Gastroesophageal sphincter (tissue), 4 donors: Measurements from ENCODE around the gene TMPRSS15. TPM values are rescaled to one million over a fixed set of nuclear protein-coding genes. Genes with fewer than 3 reads are reported as not detected.

ENCODE experiments used
- ATAC-seq: fragments of 150-250 bp; one replicate; pipeline ENCODE4 v1.9.1; 2016; ENCODE audit warnings: mild to moderate bottlenecking, moderate library complexity
- H3K27ac ChIP-seq, 4 donors: fragments of 200-600 bp; sonication (generic) in 3 of 4; 1 replicate in 3 of 4; 2 replicates in 1 of 4; pipeline ENCODE4 v1.5.1; 2016 to 2019
- H3K27me3 ChIP-seq: fragments of 200-600 bp; sonication (generic); one replicate; pipeline ENCODE4 v1.5.1; 2019
- H3K36me3 ChIP-seq, 2 donors: fragments of 200-600 bp; sonication (generic); one replicate each; pipeline ENCODE4 v1.5.1; 2019; ENCODE audit warnings: control low read depth in 1 of 2
- H3K4me1 ChIP-seq, 3 donors: fragments of 200-600 bp; sonication (generic); 1 replicate in 2 of 3; 2 replicates in 1 of 3; pipeline ENCODE4 v1.5.1; 2016 to 2019; ENCODE audit warnings: control low read depth in 2 of 3
- H3K4me3 ChIP-seq, 2 donors: fragments of 200-600 bp; sonication (generic); one replicate each; pipeline ENCODE4 v1.5.1; 2019; ENCODE audit warnings: mild to moderate bottlenecking in 1 of 2, moderate library complexity in 1 of 2
- H3K9me3 ChIP-seq, 3 donors: fragments of 200-600 bp; sonication (generic); one replicate each; pipeline ENCODE4 v1.5.1; 2017 to 2019; ENCODE audit warnings: control low read depth in 2 of 3
- CTCF ChIP-seq, 4 experiments: fragments of 200-600 bp in 2 of 4; fragments of 450-650 bp in 2 of 4; sonication (generic) in 1 of 4; IDR thresholded peaks; one replicate each; pipeline ENCODE4 v1.5.1; 2017 to 2019; ENCODE audit warnings: antibody characterized with exemption in 4 of 4, mild to moderate bottlenecking in 2 of 4, moderate library complexity in 2 of 4
- EP300 ChIP-seq: sonication (generic); formaldehyde crosslinking; IDR thresholded peaks from one replicate; pipeline ENCODE4 v1.6.1; 2017; ENCODE audit warnings: antibody characterized with exemption, mild to moderate bottlenecking
- POLR2A ChIP-seq, 2 donors: fragments of 450-650 bp; IDR thresholded peaks; one replicate each; pipeline ENCODE4 v1.6.1; 2017; ENCODE audit warnings: antibody characterized with exemption in 2 of 2, mild to moderate bottlenecking in 2 of 2, moderate library complexity in 1 of 2
- POLR2AphosphoS5 ChIP-seq: sonication (generic); formaldehyde crosslinking; IDR thresholded peaks from one replicate; pipeline ENCODE4 v1.6.1; 2017; ENCODE audit warnings: antibody characterized with exemption
- WGBS, 2 donors: methylation state at CpG; one replicate each; pipeline ENCODE4 v1.1.5; 2018; ENCODE audit warnings: low coverage in 1 of 2; 5-methylcytosine and 5-hydroxymethylcytosine counted together
- total RNA-seq, 4 donors: library from RNA; depleted of rRNA; stranded (reverse); fragments of >200 nt; gene quantifications; one replicate each; pipeline ENCODE4 v1.1.0, GENCODE V29; 2016

Gene TMPRSS15
- total RNA-seq, 4 donors from 2014 or later: not detected

GRCh38 chr21:18269856-18270255, 133.7 kb downstream of the TMPRSS15 start:
- no peak for ATAC-seq
- TF ChIP-seq CTCF (IDR thresholded peaks at IDR 0.05): no peak
- no peak for TF ChIP-seq EP300
- no peak for TF ChIP-seq POLR2A (IDR thresholded peaks at IDR 0.05)
- TF ChIP-seq POLR2AphosphoS5: no peak
- Histone ChIP-seq H3K4me3 (no peak overlapping the region), H3K27ac (no peak overlapping the region), H3K36me3 (no peaks in the 10 kb centered on the region), H3K9me3 (no peaks in the 10 kb centered on the region), H3K4me1 (no peaks in the 10 kb centered on the region), H3K27me3 (no peaks in the 10 kb centered on the region)
- whole genome bisulfite sequencing, 2 donors: 89 to 92% methylated on average over 7 of the region's 7 CpGs

GRCh38 chr21:18268906-18269305, 134.7 kb downstream of the TMPRSS15 start:
- ATAC-seq: no peak
- 82 to 83% methylated on average over 1 of the region's 1 CpG for WGBS, 2 donors
- TF ChIP-seq POLR2AphosphoS5 (no peak), POLR2A (IDR thresholded peaks at IDR 0.05) (no peak), EP300 (no peak), CTCF (IDR thresholded peaks at IDR 0.05) (no peak)
- Histone ChIP-seq H3K9me3 (no peaks in the 10 kb centered on the region), H3K4me1 (no peaks in the 10 kb centered on the region), H3K27me3 (no peaks in the 10 kb centered on the region), H3K4me3 (no peak overlapping the region), H3K27ac (no peak overlapping the region), H3K36me3 (no peaks in the 10 kb centered on the region)

- no peak for TF ChIP-seq POLR2AphosphoS5
- TF ChIP-seq POLR2A (IDR thresholded peaks at IDR 0.05): no peak
- no peak for TF ChIP-seq EP300
- TF ChIP-seq CTCF (IDR thresholded peaks at IDR 0.05): no peak
- Histone ChIP-seq H3K27me3 (no peaks in the 10 kb centered on the region), H3K4me3 (no peak overlapping the region), H3K36me3 (no peaks in the 10 kb centered on the region), H3K9me3 (no peaks in the 10 kb centered on the region), H3K4me1 (no peaks in the 10 kb centered on the region), H3K27ac (no peak overlapping the region)
- 100% methylated on average over 1 of the region's 1 CpG for WGBS, 2 donors
- ATAC-seq: no peak
These were observed 136.1 kb downstream of the TMPRSS15 start for GRCh38 chr21:18267496-18267895.

GRCh38 chr21:18265944-18266343, 137.6 kb downstream of the TMPRSS15 start:
- H3K9me3 ChIP-seq: no peaks in the 10 kb centered on the region
- WGBS, 2 donors: 78 to 88% methylated on average over 2 of the region's 2 CpGs
- H3K27me3 ChIP-seq: no peaks in the 10 kb centered on the region
- no peaks in the 10 kb centered on the region for H3K36me3 ChIP-seq
- no peak for TF ChIP-seq POLR2A (IDR thresholded peaks at IDR 0.05)
- no peak for TF ChIP-seq CTCF (IDR thresholded peaks at IDR 0.05)
- no peak for TF ChIP-seq POLR2AphosphoS5
- no peak for TF ChIP-seq EP300
- no peak overlapping the region for H3K27ac ChIP-seq
- H3K4me3 ChIP-seq: no peak overlapping the region
- H3K4me1 ChIP-seq: no peaks in the 10 kb centered on the region
- no peak for ATAC-seq

GRCh38 chr21:18253799-18254198, 149.8 kb downstream of the TMPRSS15 start:
- Histone ChIP-seq H3K9me3 (no peaks in the 10 kb centered on the region), H3K4me3 (no peak overlapping the region), H3K36me3 (no peaks in the 10 kb centered on the region), H3K27me3 (no peaks in the 10 kb centered on the region), H3K27ac (no peak overlapping the region), H3K4me1 (no peaks in the 10 kb centered on the region)
- no peak for ATAC-seq
- TF ChIP-seq EP300 (no peak), CTCF (IDR thresholded peaks at IDR 0.05) (no peak), POLR2A (IDR thresholded peaks at IDR 0.05) (no peak), POLR2AphosphoS5 (no peak)
- WGBS, 2 donors: 42 to 75% methylated on average over 2 of the region's 2 CpGs
